Measurements from ENCODE around the gene DPT. TPM values are rescaled to one million over a fixed set of nuclear protein-coding genes. Genes with fewer than 3 reads are reported as not detected.

DPT gene
- polyA plus RNA-seq, 1 of the 3 experiments (the other 2 are of a cell fraction) = 0.05 TPM

GRCh38 chr1:168676029-168676812 lies 52.8 kb downstream of the DPT start:
- WGBS (ENCODE audit: low lambda C conversion rate) = 67% methylated on average over 6 of the region's 6 CpGs
- no peaks in the 10 kb centered on the region for H4K20me1 ChIP-seq (ENCODE audit: insufficient read depth)
- POLR2A ChIA-PET = no interaction called here
- H3K9ac ChIP-seq = no peak overlapping the region
- no peaks in the 10 kb centered on the region for H3K4me1 ChIP-seq (ENCODE audit: control insufficient read depth in 1 of 2, insufficient read depth in 2 of 2, low read depth in 1 of 2, low read length in 1 of 2)
- H3K79me2 ChIP-seq (ENCODE audit: insufficient read depth) = no peaks in the 10 kb centered on the region
- no peak for DNase-seq
- no peak for TF ChIP-seq RCOR1 (IDR thresholded peaks at IDR 0.05; ENCODE audit: low read length)
- no peak for TF ChIP-seq TCF12 (IDR thresholded peaks at IDR 0.05)
- TF ChIP-seq CTCF (IDR thresholded peaks at IDR 0.05) = no peak
- CTCF ChIA-PET = no interaction called here
- no peaks in the 10 kb centered on the region for H3F3A ChIP-seq (replicated peaks; ENCODE audit: insufficient read depth)
- H3K4me3 ChIP-seq (ENCODE audit: low read depth in 2 of 2, low read length in 1 of 2) = no peak overlapping the region
- H3K36me3 ChIP-seq (replicated peaks in 1 of 2; ENCODE audit: control insufficient read depth in 1 of 2, insufficient read depth in 2 of 2, low read length in 1 of 2) = no peaks in the 10 kb centered on the region
- H3K9me2 ChIP-seq = no peaks in the 10 kb centered on the region
- 0 out of 2 replicates have a peak, but pooled peaks cover 1% of the 10 kb centered on the region for H3K9me3 ChIP-seq
- no peak overlapping the region for H3K27ac ChIP-seq (ENCODE audit: low read depth in 2 of 2, low read length in 1 of 2)
- no peak overlapping the region; the same call in 1 of the 2 replicates for H2AFZ ChIP-seq (ENCODE audit: low read depth)
- H3K4me2 ChIP-seq = no peak overlapping the region
- H3K27me3 ChIP-seq (ENCODE audit: insufficient read depth) = no peaks in the 10 kb centered on the region

GRCh38 chr1:168673974-168674683 lies 54.9 kb downstream of the DPT start:
- no peak for DNase-seq
- no peaks in the 10 kb centered on the region for H3K9me2 ChIP-seq
- H3K27ac ChIP-seq (ENCODE audit: low read depth in 2 of 2, low read length in 1 of 2) = no peak overlapping the region
- no peak overlapping the region for H3K4me2 ChIP-seq
- no peaks in the 10 kb centered on the region for H3F3A ChIP-seq (replicated peaks; ENCODE audit: insufficient read depth)
- CTCF ChIA-PET = interaction anchor here (0.7 to 1.2 kb wide), 2 partner anchors 12 to 14 kb away, joined by 4 to 5 read pairs; no protein-coding TSS in a partner anchor
- H3K36me3 ChIP-seq (replicated peaks in 1 of 2; ENCODE audit: control insufficient read depth in 1 of 2, insufficient read depth in 2 of 2, low read length in 1 of 2) = no peaks in the 10 kb centered on the region
- H2AFZ ChIP-seq (ENCODE audit: low read depth) = no peak overlapping the region
- 86% methylated on average over 2 of the region's 2 CpGs for WGBS (ENCODE audit: low lambda C conversion rate)
- no peaks in the 10 kb centered on the region for H3K79me2 ChIP-seq (ENCODE audit: insufficient read depth)
- POLR2A ChIA-PET = no interaction called here
- H3K4me1 ChIP-seq (ENCODE audit: control insufficient read depth in 1 of 2, insufficient read depth in 2 of 2, low read depth in 1 of 2, low read length in 1 of 2) = no peaks in the 10 kb centered on the region
- no peaks in the 10 kb centered on the region for H3K27me3 ChIP-seq (ENCODE audit: insufficient read depth)
- no peaks in the 10 kb centered on the region for H4K20me1 ChIP-seq (ENCODE audit: insufficient read depth)
- no peak overlapping the region for H3K4me3 ChIP-seq (ENCODE audit: low read depth in 2 of 2, low read length in 1 of 2)
- TF ChIP-seq NFIC (IDR thresholded peaks at IDR 0.05; ENCODE audit: borderline replicate concordance) = no peak
- no peak for TF ChIP-seq ELF1 (IDR thresholded peaks at IDR 0.05)
- TF ChIP-seq MXI1 (IDR thresholded peaks at IDR 0.05; ENCODE audit: low read depth, low read length) = no peak
- no peak for TF ChIP-seq PBX3 (IDR thresholded peaks at IDR 0.05)
- TF ChIP-seq FOXJ3 (CRISPR knock-in tag; IDR thresholded peaks at IDR 0.05) = no peak
- no peak for TF ChIP-seq SIN3A (IDR thresholded peaks at IDR 0.05; ENCODE audit: borderline replicate concordance, low read depth, low read length)
- no peak for TF ChIP-seq USF2 (IDR thresholded peaks at IDR 0.05; ENCODE audit: borderline replicate concordance, low read depth, low read length)
- no peak overlapping the region for H3K9ac ChIP-seq
- H3K9me3 ChIP-seq = no peaks in the 10 kb centered on the region

Data from SK-N-SH (cell line).